ENCODE data around the gene FRYL. TPM values are rescaled to one million over a fixed set of nuclear protein-coding genes. Genes with fewer than 3 reads are reported as not detected.

The FRYL gene
- total RNA-seq, 1 experiment from 2014 or later = 53.9 TPM

GRCh38 chr4:48472794-48473193 lies 307.3 kb downstream of the FRYL start:
- Mint-ChIP-seq H3K27ac (ENCODE audit: low read depth, unreplicated experiment) (no peak overlapping the region), H3K36me3 (ENCODE audit: insufficient read depth, unreplicated experiment) (no peaks in the 10 kb centered on the region), H3K9me3 (ENCODE audit: unreplicated experiment) (no peaks in the 10 kb centered on the region), H3K27me3 (ENCODE audit: insufficient read depth, unreplicated experiment) (no peaks in the 10 kb centered on the region), H3K4me1 (ENCODE audit: insufficient read depth, unreplicated experiment) (peaks cover 8% of the 10 kb centered on the region), H3K4me3 (ENCODE audit: unreplicated experiment) (no peak overlapping the region)
- TF ChIP-seq CTCF (IDR thresholded peaks at IDR 0.05; ENCODE audit: unreplicated experiment) = no peak
- ChIA-PET CTCF (no interaction called here), POLR2A (interaction anchor here (0.7 kb wide), 1 partner anchor 18 kb away, joined by 3 read pairs; no protein-coding TSS in a partner anchor)
- intact Hi-C loops (cut with micrococcal nuclease) = no loop called here
- DNase-seq (ENCODE audit: unreplicated experiment) = no peak
- no TSS peak for BruUV-seq (replicated peaks)

- H3K9me3 Mint-ChIP-seq (ENCODE audit: unreplicated experiment) = no peaks in the 10 kb centered on the region
- no peak overlapping the region for H3K27ac Mint-ChIP-seq (ENCODE audit: low read depth, unreplicated experiment)
- ChIA-PET CTCF (interaction anchor here (0.5 to 0.7 kb wide), 2 partner anchors 37 to 51 kb away, joined by 3 to 4 read pairs; no protein-coding TSS in a partner anchor), POLR2A (no interaction called here)
- no peaks in the 10 kb centered on the region for H3K4me1 Mint-ChIP-seq (ENCODE audit: insufficient read depth, unreplicated experiment)
- intact Hi-C loops (cut with micrococcal nuclease) = no loop called here
- no peak overlapping the region for H3K4me3 Mint-ChIP-seq (ENCODE audit: unreplicated experiment)
- BruUV-seq (replicated peaks) = no TSS peak
- H3K27me3 Mint-ChIP-seq (ENCODE audit: insufficient read depth, unreplicated experiment) = no peaks in the 10 kb centered on the region
- no peak for TF ChIP-seq CTCF (IDR thresholded peaks at IDR 0.05; ENCODE audit: unreplicated experiment)
- H3K36me3 Mint-ChIP-seq (ENCODE audit: insufficient read depth, unreplicated experiment) = no peaks in the 10 kb centered on the region
- DNase-seq (ENCODE audit: unreplicated experiment) = no peak
Measured at GRCh38 chr4:48470570-48470969, 309.5 kb downstream of the FRYL start.

GRCh38 chr4:48470137-48470536 lies 309.9 kb downstream of the FRYL start:
- no TSS peak for BruUV-seq (replicated peaks)
- Mint-ChIP-seq H3K27me3 (ENCODE audit: insufficient read depth, unreplicated experiment) (no peaks in the 10 kb centered on the region), H3K27ac (ENCODE audit: low read depth, unreplicated experiment) (no peak overlapping the region), H3K4me1 (ENCODE audit: insufficient read depth, unreplicated experiment) (no peaks in the 10 kb centered on the region), H3K9me3 (ENCODE audit: unreplicated experiment) (no peaks in the 10 kb centered on the region), H3K4me3 (ENCODE audit: unreplicated experiment) (no peak overlapping the region), H3K36me3 (ENCODE audit: insufficient read depth, unreplicated experiment) (no peaks in the 10 kb centered on the region)
- ChIA-PET POLR2A (no interaction called here), CTCF (interaction anchor here (0.7 kb wide), 1 partner anchor 52 kb away, joined by 4 read pairs; no protein-coding TSS in a partner anchor)
- TF ChIP-seq CTCF (IDR thresholded peaks at IDR 0.05; ENCODE audit: unreplicated experiment) = no peak
- DNase-seq (ENCODE audit: unreplicated experiment) = no peak
- intact Hi-C loops (cut with micrococcal nuclease) = no loop called here

- Mint-ChIP-seq H3K4me3 (ENCODE audit: unreplicated experiment) (no peak overlapping the region), H3K27me3 (ENCODE audit: insufficient read depth, unreplicated experiment) (no peaks in the 10 kb centered on the region), H3K4me1 (ENCODE audit: insufficient read depth, unreplicated experiment) (no peaks in the 10 kb centered on the region), H3K27ac (ENCODE audit: low read depth, unreplicated experiment) (no peak overlapping the region), H3K9me3 (ENCODE audit: unreplicated experiment) (no peaks in the 10 kb centered on the region), H3K36me3 (ENCODE audit: insufficient read depth, unreplicated experiment) (no peaks in the 10 kb centered on the region)
- DNase-seq (ENCODE audit: unreplicated experiment) = no peak
- TF ChIP-seq CTCF (IDR thresholded peaks at IDR 0.05; ENCODE audit: unreplicated experiment) = no peak
- no TSS peak for BruUV-seq (replicated peaks)
- POLR2A ChIA-PET = interaction anchor here (0.7 kb wide), 1 partner anchor 629 kb away, joined by 4 read pairs; no protein-coding TSS in a partner anchor
- CTCF ChIA-PET = interaction anchor here (0.6 to 1.1 kb wide), 3 partner anchors 9 to 170 kb away, joined by 3 to 4 read pairs (median 3); no protein-coding TSS in a partner anchor
- intact Hi-C loops (cut with micrococcal nuclease) = no loop called here
Measured at GRCh38 chr4:48467891-48468290, 312.2 kb downstream of the FRYL start.
